Ovary (tissue), 9 donors: ENCODE measurements around the gene PLET1. TPM values are rescaled to one million over a fixed set of nuclear protein-coding genes. Genes with fewer than 3 reads are reported as not detected.

Experiments
- DNase-seq, 5 donors: peaks; one replicate each; pipeline ENCODE4 v3.0.0-alpha.2; 2019 to 2020
- H3K27ac ChIP-seq, 2 donors: fragments of 200-600 bp; one replicate each; pipeline versions ENCODE4 v1.5.1 to v1.8.0; 2019 to 2022
- H3K27me3 ChIP-seq: fragments of 200-600 bp; one replicate; pipeline ENCODE4 v1.8.0; 2022
- H3K36me3 ChIP-seq: fragments of 200-600 bp; sonication (generic); one replicate; pipeline ENCODE4 v1.5.1; 2019
- H3K4me1 ChIP-seq: one replicate; pipeline ENCODE4 v1.8.1; 2013; ENCODE audit warnings: mild to moderate bottlenecking, moderate library complexity; ENCODE audit not compliant: insufficient read depth
- H3K4me3 ChIP-seq: fragments of 200-600 bp; sonication (generic); one replicate; pipeline ENCODE4 v1.5.1; 2017
- H3K9me3 ChIP-seq, 2 donors: fragments of 200-600 bp in 1 of 2; sonication (generic) in 1 of 2; one replicate each; pipeline versions ENCODE4 v1.5.1 to v1.8.1; 2013 to 2019; ENCODE audit warnings: mild to moderate bottlenecking in 1 of 2, moderate library complexity in 1 of 2
- CTCF ChIP-seq, 3 donors: fragments of 450-650 bp in 2 of 3; fragments of 200-600 bp in 1 of 3; IDR thresholded peaks; one replicate each; pipeline versions ENCODE4 v1.5.1 to v1.8.0; 2016 to 2022; ENCODE audit warnings: antibody characterized with exemption in 3 of 3, mild to moderate bottlenecking in 1 of 3
- EP300 ChIP-seq: sonication (generic); formaldehyde crosslinking; IDR thresholded peaks from one replicate; pipeline ENCODE4 v1.6.1; 2017; ENCODE audit warnings: antibody characterized with exemption
- POLR2A ChIP-seq: fragments of 450-650 bp; IDR thresholded peaks from one replicate; pipeline ENCODE4 v1.6.1; 2017; ENCODE audit warnings: antibody characterized with exemption, mild to moderate bottlenecking, moderate library complexity
- WGBS, 3 donors: extraction: QIAGEN DNeasy Blood & Tissue Kit in 1 of 3; methylation state at CpG; one replicate each; pipeline versions ENCODE4 v1.1.5 to v1.1.7; 2013 to 2017; 5-methylcytosine and 5-hydroxymethylcytosine counted together
- intact Hi-C, 4 donors: fragments of 100-400 bp; cut with DNase I; formaldehyde crosslinking; loops; one replicate each; pipeline versions ENCODE4 v1.11.0 to v1.15.1; 2022 to 2023
- polyA plus RNA-seq, 2 donors: library from polyadenylated mRNA; stranded (reverse); fragments of 200-250 nt in 1 of 2; fragments of 350-450 nt in 1 of 2; fragmentation: Illumina TruSeq in 1 of 2; extraction: RNeasy Lipid Tissue Mini Kit (QIAGEN cat#74804) in 1 of 2; gene quantifications; one replicate each; pipeline ENCODE4 v1.2.3, GENCODE V29; 2013 to 2014
- total RNA-seq, 7 donors: library from RNA; depleted of rRNA in 2 of 7; stranded (reverse); fragments of >200 nt in 2 of 7; fragmentation: NEBNext Ultra II Directional in 3 of 7; extraction: Animal tissue kit (Norgen Biotek cat#: 25700) in 3 of 7; gene quantifications; one replicate each; pipeline versions ENCODE4 v1.1.0 to v1.2.4, GENCODE V29; 2016 to 2023
- donor health status: DM: no; HTN: no; CAD: no; lungs with moderate emphysema.
- donor health status: DM: no; HTN: no; CAD: no.
- donor health status: Bipolar disorder and iron deficiency.
- donor health status: DM: yes; HTN: yes; CAD: no.
- donor health status: DM: no; HTN: no; CAD: no.
- donor health status: DM: yes; HTN: yes; CAD: no.

PLET1 gene
- total and polyA plus RNA-seq, 9 donors: not detected

GRCh38 chr11:112304914-112305313 lies 44.3 kb upstream of the PLET1 start:
- DNase-seq: no peak
- no peaks in the 10 kb centered on the region for H3K4me1 ChIP-seq
- no peaks in the 10 kb centered on the region for H3K9me3 ChIP-seq
- H3K4me3 ChIP-seq: no peak overlapping the region
- no peak for TF ChIP-seq EP300
- no peak for TF ChIP-seq POLR2A
- no peak for TF ChIP-seq CTCF (IDR thresholded peaks at IDR 0.05)
- no peaks in the 10 kb centered on the region for H3K36me3 ChIP-seq
- intact Hi-C loops: no loop called here
- H3K27me3 ChIP-seq: no peaks in the 10 kb centered on the region
- WGBS, 3 donors: 80 to 83% (median 81%) methylated on average over 1 of the region's 1 CpG
- no peak overlapping the region for H3K27ac ChIP-seq

DNA sequence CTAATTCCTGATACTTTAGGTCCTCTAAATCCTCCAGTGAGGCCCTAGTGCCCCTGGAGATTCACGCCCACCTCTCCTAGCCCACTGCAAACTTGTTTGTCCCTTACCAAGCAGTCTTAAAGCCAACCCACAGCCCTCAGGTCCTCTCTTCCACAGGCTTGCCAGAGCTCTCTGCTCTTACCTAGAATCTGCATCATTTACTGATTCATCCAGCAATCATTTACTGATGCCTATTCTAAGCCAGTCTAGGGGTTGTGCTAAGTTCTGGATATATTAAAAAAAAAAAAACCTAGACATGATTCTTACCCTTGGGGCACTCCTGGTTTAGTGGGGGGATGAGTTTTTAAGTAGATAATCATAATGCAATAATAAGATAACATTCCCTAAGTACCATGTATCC lies 43.0 kb upstream of the PLET1 start:
- Histone ChIP-seq H3K4me3 (no peak overlapping the region), H3K9me3 (no peaks in the 10 kb centered on the region), H3K27ac (no peak overlapping the region), H3K4me1 (no peaks in the 10 kb centered on the region), H3K36me3 (no peaks in the 10 kb centered on the region), H3K27me3 (no peaks in the 10 kb centered on the region)
- 95 to 96% (median 95%) methylated on average over 1 of the region's 1 CpG for WGBS, 3 donors
- TF ChIP-seq EP300 (no peak), POLR2A (no peak)
- no peak for DNase-seq
- intact Hi-C loops: no loop called here

DNA sequence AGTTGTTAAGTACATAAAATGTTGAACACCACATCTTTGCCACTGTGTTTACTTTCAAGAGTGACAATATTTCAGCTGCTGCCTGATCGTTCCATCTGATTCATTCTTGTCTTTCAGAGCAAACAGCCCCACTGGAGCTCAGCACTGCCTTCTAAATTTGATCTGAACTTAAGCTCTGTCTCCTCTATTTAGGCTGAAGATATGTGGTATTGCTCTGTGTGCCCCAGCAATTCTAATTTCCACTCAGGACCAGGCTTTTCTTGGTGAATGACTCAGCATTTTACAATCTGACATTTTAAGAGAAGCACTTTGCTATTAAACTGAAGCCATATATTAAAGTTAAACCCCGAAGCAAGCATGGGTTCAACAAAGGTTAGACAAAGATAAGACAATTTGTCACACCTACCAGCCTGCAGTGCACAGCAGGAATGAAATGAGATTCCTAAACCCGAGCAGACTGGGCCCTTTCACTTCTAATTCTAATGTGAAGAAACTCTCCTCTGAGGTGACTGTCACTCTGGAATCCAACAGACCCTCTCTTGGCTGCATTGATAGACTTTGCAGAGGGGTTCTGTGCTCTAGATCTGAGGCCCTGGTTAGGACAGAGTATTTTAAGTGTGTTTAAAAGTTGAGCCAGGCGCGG lies 41.7 kb upstream of the PLET1 start:
- Histone ChIP-seq H3K36me3 (no peaks in the 10 kb centered on the region), H3K4me3 (no peak overlapping the region), H3K27ac (no peak overlapping the region), H3K4me1 (no peaks in the 10 kb centered on the region), H3K27me3 (no peaks in the 10 kb centered on the region), H3K9me3 (no peaks in the 10 kb centered on the region)
- WGBS, 3 donors: 66 to 71% (median 66%) methylated on average over 5 of the region's 5 CpGs
- no peak for DNase-seq
- no peak for TF ChIP-seq CTCF (IDR thresholded peaks at IDR 0.05)
- TF ChIP-seq EP300: no peak
- TF ChIP-seq POLR2A: no peak
- intact Hi-C loops: no loop called here

DNA sequence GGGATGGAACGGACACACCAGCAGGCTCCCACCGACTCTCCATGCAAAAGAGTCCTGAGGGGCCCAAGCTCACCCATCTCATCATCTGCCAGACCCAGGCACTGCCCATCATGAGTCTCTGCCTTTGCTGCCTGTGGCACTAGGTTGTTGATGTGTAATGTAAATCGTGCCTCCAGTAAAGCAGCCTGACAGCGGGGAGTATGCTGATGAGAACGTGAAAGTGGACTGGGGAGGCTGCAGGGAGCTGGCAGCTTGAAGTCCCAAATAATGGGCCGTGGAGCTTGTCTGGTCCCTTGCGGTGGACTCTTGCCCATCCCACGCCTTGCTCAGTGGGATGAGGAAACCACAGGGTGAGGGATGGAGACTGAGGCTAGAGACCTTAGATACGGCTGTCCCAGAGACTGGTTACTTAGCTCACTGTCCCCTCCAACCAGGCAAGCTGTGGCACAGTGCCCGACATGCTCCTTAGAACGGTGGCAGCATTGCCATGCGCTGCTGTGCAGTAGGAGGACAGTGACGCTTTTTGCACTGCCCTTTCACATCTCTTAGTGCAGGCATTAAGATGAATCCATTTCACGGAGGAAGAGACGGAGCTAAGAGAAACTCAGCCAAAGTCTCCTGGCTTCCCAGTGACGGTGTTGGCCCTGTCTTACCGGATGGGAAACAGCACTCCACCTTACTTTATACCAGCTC lies 39.6 kb upstream of the PLET1 start:
- H3K9me3 ChIP-seq: no peaks in the 10 kb centered on the region
- TF ChIP-seq CTCF (IDR thresholded peaks at IDR 0.05): no peak
- TF ChIP-seq POLR2A: no peak
- TF ChIP-seq EP300: no peak
- WGBS, 3 donors: 78 to 83% (median 79%) methylated on average over 17 of the region's 17 CpGs
- no peaks in the 10 kb centered on the region for H3K36me3 ChIP-seq
- H3K27me3 ChIP-seq: no peaks in the 10 kb centered on the region
- intact Hi-C loops: no loop called here
- no peak overlapping the region for H3K4me3 ChIP-seq
- H3K27ac ChIP-seq: no peak overlapping the region
- no peak for DNase-seq
- no peaks in the 10 kb centered on the region for H3K4me1 ChIP-seq

- Histone ChIP-seq H3K27ac (no peak overlapping the region), H3K36me3 (no peaks in the 10 kb centered on the region), H3K4me1 (no peaks in the 10 kb centered on the region), H3K9me3 (no peaks in the 10 kb centered on the region), H3K4me3 (no peak overlapping the region), H3K27me3 (no peaks in the 10 kb centered on the region)
- intact Hi-C loops: loop anchor here in 1 of 4 donors (10.0 kb wide), 1 partner anchor 986 kb away; no protein-coding TSS in a partner anchor
- TF ChIP-seq CTCF (IDR thresholded peaks at IDR 0.05) (no peak), POLR2A (no peak), EP300 (no peak)
- no peak for DNase-seq
- 71 to 72% (median 71%) methylated on average over 9 of the region's 9 CpGs for WGBS, 3 donors
These were observed 37.9 kb upstream of the PLET1 start for GRCh38 chr11:112298535-112298934.
